K562 (cell line): ENCODE measurements around the gene GALNT7. TPM values are rescaled to one million over a fixed set of nuclear protein-coding genes. Genes with fewer than 3 reads are reported as not detected.

Experiments
- MIER1 ChIP-seq: fragments of 450-650 bp; IDR thresholded peaks from 2 replicates; pipeline ENCODE4 v1.6.1; 2016; ENCODE audit warnings: antibody characterized with exemption, mild to moderate bottlenecking, low read depth
- MYC ChIP-seq, 2 experiments: fragments of 250-450 bp in 1 of 2; sonication (Bioruptor Pico) in 1 of 2; IDR thresholded peaks; 2 replicates each; pipeline versions ENCODE4 v1.5.1 to v1.6.1; 2012 to 2021; ENCODE audit warnings: low read depth in 2 of 2, borderline replicate concordance in 1 of 2, improper control_type of control experiment in 1 of 2, low read length in 1 of 2, mild to moderate bottlenecking in 1 of 2, moderate library complexity in 1 of 2
- ZNF592 ChIP-seq: fragments of 450-650 bp; IDR thresholded peaks from 2 replicates; pipeline ENCODE4 v1.6.1; 2017; ENCODE audit warnings: antibody characterized with exemption, mild to moderate bottlenecking
- polyA plus RNA-seq, 8 experiments: library from polyadenylated mRNA; depleted of rRNA in 4 of 8; stranded (reverse) in 5 of 8; unstranded in 3 of 8; fragments of >200 nt; fragmentation: Nextera tagmentation in 2 of 8; fragmentation: Illumina TruSeq in 1 of 8; extraction: Ambion mirVana in 2 of 8; extraction: Trizol in 1 of 8; gene quantifications; 2 replicates each; pipeline versions ENCODE4 v1.2.1 to v1.2.3, GENCODE V29; 2011 to 2014; ENCODE audit warnings: inconsistent platforms in 1 of 8, missing spikeins in 1 of 8
- total RNA-seq, 7 experiments: library from RNA; depleted of rRNA in 6 of 7; stranded (reverse); fragments of >200 nt in 6 of 7; fragmentation: Illumina TruSeq in 2 of 7; extraction: Trizol in 2 of 7; gene quantifications; 2 replicates each; pipeline versions ENCODE4 v1.2.1 to v1.2.3, GENCODE V29; 2011 to 2021; ENCODE audit warnings: low replicate concordance in 1 of 7
- TF ChIP-seq, protein P1 (sequence below): fragments of 450-650 bp; IDR thresholded peaks from 2 replicates; pipeline ENCODE4 v1.6.1; 2016; ENCODE audit warnings: mild to moderate bottlenecking, moderate library complexity

Gene GALNT7
- total and polyA plus RNA-seq, 9 of the 15 experiments (the other 6 are each of a cell fraction or from before 2014, with no cell fraction given): 16.7 to 38.7 (median 31.1) TPM

- TF ChIP-seq, protein P1, sequence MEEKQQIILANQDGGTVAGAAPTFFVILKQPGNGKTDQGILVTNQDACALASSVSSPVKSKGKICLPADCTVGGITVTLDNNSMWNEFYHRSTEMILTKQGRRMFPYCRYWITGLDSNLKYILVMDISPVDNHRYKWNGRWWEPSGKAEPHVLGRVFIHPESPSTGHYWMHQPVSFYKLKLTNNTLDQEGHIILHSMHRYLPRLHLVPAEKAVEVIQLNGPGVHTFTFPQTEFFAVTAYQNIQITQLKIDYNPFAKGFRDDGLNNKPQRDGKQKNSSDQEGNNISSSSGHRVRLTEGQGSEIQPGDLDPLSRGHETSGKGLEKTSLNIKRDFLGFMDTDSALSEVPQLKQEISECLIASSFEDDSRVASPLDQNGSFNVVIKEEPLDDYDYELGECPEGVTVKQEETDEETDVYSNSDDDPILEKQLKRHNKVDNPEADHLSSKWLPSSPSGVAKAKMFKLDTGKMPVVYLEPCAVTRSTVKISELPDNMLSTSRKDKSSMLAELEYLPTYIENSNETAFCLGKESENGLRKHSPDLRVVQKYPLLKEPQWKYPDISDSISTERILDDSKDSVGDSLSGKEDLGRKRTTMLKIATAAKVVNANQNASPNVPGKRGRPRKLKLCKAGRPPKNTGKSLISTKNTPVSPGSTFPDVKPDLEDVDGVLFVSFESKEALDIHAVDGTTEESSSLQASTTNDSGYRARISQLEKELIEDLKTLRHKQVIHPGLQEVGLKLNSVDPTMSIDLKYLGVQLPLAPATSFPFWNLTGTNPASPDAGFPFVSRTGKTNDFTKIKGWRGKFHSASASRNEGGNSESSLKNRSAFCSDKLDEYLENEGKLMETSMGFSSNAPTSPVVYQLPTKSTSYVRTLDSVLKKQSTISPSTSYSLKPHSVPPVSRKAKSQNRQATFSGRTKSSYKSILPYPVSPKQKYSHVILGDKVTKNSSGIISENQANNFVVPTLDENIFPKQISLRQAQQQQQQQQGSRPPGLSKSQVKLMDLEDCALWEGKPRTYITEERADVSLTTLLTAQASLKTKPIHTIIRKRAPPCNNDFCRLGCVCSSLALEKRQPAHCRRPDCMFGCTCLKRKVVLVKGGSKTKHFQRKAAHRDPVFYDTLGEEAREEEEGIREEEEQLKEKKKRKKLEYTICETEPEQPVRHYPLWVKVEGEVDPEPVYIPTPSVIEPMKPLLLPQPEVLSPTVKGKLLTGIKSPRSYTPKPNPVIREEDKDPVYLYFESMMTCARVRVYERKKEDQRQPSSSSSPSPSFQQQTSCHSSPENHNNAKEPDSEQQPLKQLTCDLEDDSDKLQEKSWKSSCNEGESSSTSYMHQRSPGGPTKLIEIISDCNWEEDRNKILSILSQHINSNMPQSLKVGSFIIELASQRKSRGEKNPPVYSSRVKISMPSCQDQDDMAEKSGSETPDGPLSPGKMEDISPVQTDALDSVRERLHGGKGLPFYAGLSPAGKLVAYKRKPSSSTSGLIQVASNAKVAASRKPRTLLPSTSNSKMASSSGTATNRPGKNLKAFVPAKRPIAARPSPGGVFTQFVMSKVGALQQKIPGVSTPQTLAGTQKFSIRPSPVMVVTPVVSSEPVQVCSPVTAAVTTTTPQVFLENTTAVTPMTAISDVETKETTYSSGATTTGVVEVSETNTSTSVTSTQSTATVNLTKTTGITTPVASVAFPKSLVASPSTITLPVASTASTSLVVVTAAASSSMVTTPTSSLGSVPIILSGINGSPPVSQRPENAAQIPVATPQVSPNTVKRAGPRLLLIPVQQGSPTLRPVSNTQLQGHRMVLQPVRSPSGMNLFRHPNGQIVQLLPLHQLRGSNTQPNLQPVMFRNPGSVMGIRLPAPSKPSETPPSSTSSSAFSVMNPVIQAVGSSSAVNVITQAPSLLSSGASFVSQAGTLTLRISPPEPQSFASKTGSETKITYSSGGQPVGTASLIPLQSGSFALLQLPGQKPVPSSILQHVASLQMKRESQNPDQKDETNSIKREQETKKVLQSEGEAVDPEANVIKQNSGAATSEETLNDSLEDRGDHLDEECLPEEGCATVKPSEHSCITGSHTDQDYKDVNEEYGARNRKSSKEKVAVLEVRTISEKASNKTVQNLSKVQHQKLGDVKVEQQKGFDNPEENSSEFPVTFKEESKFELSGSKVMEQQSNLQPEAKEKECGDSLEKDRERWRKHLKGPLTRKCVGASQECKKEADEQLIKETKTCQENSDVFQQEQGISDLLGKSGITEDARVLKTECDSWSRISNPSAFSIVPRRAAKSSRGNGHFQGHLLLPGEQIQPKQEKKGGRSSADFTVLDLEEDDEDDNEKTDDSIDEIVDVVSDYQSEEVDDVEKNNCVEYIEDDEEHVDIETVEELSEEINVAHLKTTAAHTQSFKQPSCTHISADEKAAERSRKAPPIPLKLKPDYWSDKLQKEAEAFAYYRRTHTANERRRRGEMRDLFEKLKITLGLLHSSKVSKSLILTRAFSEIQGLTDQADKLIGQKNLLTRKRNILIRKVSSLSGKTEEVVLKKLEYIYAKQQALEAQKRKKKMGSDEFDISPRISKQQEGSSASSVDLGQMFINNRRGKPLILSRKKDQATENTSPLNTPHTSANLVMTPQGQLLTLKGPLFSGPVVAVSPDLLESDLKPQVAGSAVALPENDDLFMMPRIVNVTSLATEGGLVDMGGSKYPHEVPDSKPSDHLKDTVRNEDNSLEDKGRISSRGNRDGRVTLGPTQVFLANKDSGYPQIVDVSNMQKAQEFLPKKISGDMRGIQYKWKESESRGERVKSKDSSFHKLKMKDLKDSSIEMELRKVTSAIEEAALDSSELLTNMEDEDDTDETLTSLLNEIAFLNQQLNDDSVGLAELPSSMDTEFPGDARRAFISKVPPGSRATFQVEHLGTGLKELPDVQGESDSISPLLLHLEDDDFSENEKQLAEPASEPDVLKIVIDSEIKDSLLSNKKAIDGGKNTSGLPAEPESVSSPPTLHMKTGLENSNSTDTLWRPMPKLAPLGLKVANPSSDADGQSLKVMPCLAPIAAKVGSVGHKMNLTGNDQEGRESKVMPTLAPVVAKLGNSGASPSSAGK: peak; percentile 65
- TF ChIP-seq ZNF592 (0 out of 2 replicates have a peak, but pooled peaks have one; percentile 52), MIER1 (no peak), MYC (IDR thresholded peaks at IDR 0.05; ENCODE audit: low read depth, low read length) (0 out of 2 replicates have a peak, but pooled peaks have one; percentile 13), MYC (CRISPR knock-in tag; IDR thresholded peaks at IDR 0.05; ENCODE audit: borderline replicate concordance, low read depth) (no peak)
Observed at GRCh38 chr4:173174184-173174583, 5.6 kb downstream of the GALNT7 start (continued).
